ENCODE measurements around the gene ZMIZ2. TPM values are rescaled to one million over a fixed set of nuclear protein-coding genes. Genes with fewer than 3 reads are reported as not detected.

Gene ZMIZ2
- total RNA-seq, 4 donors from 2014 or later, result 43.1 to 57.7 (median 49.8) TPM

- Histone ChIP-seq H3K9me3 (no peaks in the 10 kb centered on the region), H3K27me3 (no peaks in the 10 kb centered on the region), H3K36me3 (peaks cover 27 to 30% of the 10 kb centered on the region in 2 donors), H3K4me3 (replicated peaks in 1 of 3) (no peak overlapping the region), H3K27ac (no peak overlapping the region), H3K4me1 (peaks cover 2 to 3% of the 10 kb centered on the region in 2 donors)
- WGBS, 2 donors, result 48 to 52% methylated on average over 5 of the region's 5 CpGs
- TF ChIP-seq CTCF (IDR thresholded peaks at IDR 0.05), result no peak
- TF ChIP-seq POLR2A (IDR thresholded peaks at IDR 0.05), result no peak
- intact Hi-C loops (cut with DNase I), result no loop called here
- DNase-seq, result no peak
These were observed 36.6 kb upstream of the ZMIZ2 start for GRCh38 chr7:44712012-44712411.

- no peak overlapping the region for H3K27ac ChIP-seq
- H3K27me3 ChIP-seq, result no peaks in the 10 kb centered on the region
- H3K4me3 ChIP-seq (replicated peaks in 1 of 3), result no peak overlapping the region
- no peaks in the 10 kb centered on the region for H3K4me1 ChIP-seq
- intact Hi-C loops (cut with DNase I), result no loop called here
- peaks cover 15 to 20% of the 10 kb centered on the region in 2 donors for H3K36me3 ChIP-seq
- no peaks in the 10 kb centered on the region for H3K9me3 ChIP-seq
- DNase-seq, result no peak
- TF ChIP-seq CTCF (IDR thresholded peaks at IDR 0.05), result no peak
- TF ChIP-seq POLR2A (IDR thresholded peaks at IDR 0.05), result no peak
- 81% methylated on average over 2 of the region's 2 CpGs for WGBS, 2 donors
These were observed 35.5 kb upstream of the ZMIZ2 start for GRCh38 chr7:44713141-44713540.

GRCh38 chr7:44713680-44714335, 34.8 kb upstream of the ZMIZ2 start:
- H3K9me3 ChIP-seq, result no peaks in the 10 kb centered on the region
- 66 to 76% methylated on average over 7 of the region's 7 CpGs for WGBS, 2 donors
- DNase-seq, result no peak
- no peak for TF ChIP-seq CTCF (IDR thresholded peaks at IDR 0.05)
- TF ChIP-seq POLR2A (IDR thresholded peaks at IDR 0.05), result no peak
- H3K4me3 ChIP-seq (replicated peaks in 1 of 3), result no peak overlapping the region
- H3K36me3 ChIP-seq, result peaks cover 9 to 13% of the 10 kb centered on the region in 2 donors
- H3K4me1 ChIP-seq, result no peaks in the 10 kb centered on the region
- no peaks in the 10 kb centered on the region for H3K27me3 ChIP-seq
- H3K27ac ChIP-seq, result no peak overlapping the region
- intact Hi-C loops (cut with DNase I), result no loop called here

- H3K27me3 ChIP-seq, result no peaks in the 10 kb centered on the region
- H3K4me3 ChIP-seq (replicated peaks in 1 of 3), result no peak overlapping the region
- WGBS, 2 donors, result 94% methylated on average over 3 of the region's 3 CpGs
- no peaks in the 10 kb centered on the region for H3K36me3 ChIP-seq
- no peak for DNase-seq
- TF ChIP-seq CTCF (IDR thresholded peaks at IDR 0.05), result no peak
- TF ChIP-seq POLR2A (IDR thresholded peaks at IDR 0.05), result no peak
- intact Hi-C loops (cut with DNase I), result no loop called here
- no peaks in the 10 kb centered on the region for H3K9me3 ChIP-seq
- H3K4me1 ChIP-seq, result no peaks in the 10 kb centered on the region
- H3K27ac ChIP-seq, result no peak overlapping the region
These were observed 32.4 kb upstream of the ZMIZ2 start for GRCh38 chr7:44716205-44716604.

- H3K36me3 ChIP-seq, result no peaks in the 10 kb centered on the region
- intact Hi-C loops (cut with DNase I), result no loop called here
- no peak overlapping the region for H3K4me3 ChIP-seq (replicated peaks in 1 of 3)
- 98 to 99% methylated on average over 4 of the region's 4 CpGs for WGBS, 2 donors
- no peaks in the 10 kb centered on the region for H3K9me3 ChIP-seq
- TF ChIP-seq CTCF (IDR thresholded peaks at IDR 0.05) (no peak), POLR2A (IDR thresholded peaks at IDR 0.05) (no peak)
- no peaks in the 10 kb centered on the region for H3K27me3 ChIP-seq
- DNase-seq, result no peak
- no peak overlapping the region for H3K27ac ChIP-seq
- H3K4me1 ChIP-seq, result no peaks in the 10 kb centered on the region
These were observed 28.3 kb upstream of the ZMIZ2 start for GRCh38 chr7:44720301-44720700.

All from thyroid gland (tissue), 4 donors.